Measurements from ENCODE around the gene CYP27B1. TPM values are rescaled to one million over a fixed set of nuclear protein-coding genes. Genes with fewer than 3 reads are reported as not detected.

The CYP27B1 gene
- total and polyA plus RNA-seq, 9 of the 15 experiments (the other 6 are each of a cell fraction or from before 2014, with no cell fraction given) = 0.18 to 4.2 (median 1.8) TPM

DNA sequence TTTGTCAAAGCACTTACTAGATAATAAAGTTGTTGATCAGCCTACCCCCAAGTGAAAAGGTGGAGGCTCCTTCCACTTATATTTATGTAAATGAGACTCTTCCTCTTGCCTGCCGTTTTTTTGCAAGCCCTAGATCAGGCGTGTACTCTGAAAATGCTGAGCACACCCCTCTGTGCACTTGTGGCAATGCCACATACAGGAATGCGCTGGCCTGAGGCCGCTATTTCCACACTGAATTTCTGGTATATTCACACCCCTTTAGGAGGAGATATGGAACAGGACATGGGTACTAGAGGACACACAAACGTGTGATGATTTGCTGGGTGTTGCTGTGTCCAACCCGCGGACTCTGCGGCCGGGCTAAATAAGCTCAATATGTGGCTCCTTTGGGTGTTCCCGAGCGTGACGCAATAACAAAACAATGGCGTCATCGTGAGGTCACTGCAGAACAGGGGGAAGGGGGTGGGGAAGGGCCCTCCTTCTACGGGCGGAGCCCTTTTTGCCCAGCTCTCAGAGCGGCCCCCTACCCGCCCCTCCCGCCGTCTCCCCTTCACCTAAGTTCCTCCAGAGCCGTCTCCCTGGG is 22.6 kb downstream of the CYP27B1 start (continued):
- TF ChIP-seq, protein P1, sequence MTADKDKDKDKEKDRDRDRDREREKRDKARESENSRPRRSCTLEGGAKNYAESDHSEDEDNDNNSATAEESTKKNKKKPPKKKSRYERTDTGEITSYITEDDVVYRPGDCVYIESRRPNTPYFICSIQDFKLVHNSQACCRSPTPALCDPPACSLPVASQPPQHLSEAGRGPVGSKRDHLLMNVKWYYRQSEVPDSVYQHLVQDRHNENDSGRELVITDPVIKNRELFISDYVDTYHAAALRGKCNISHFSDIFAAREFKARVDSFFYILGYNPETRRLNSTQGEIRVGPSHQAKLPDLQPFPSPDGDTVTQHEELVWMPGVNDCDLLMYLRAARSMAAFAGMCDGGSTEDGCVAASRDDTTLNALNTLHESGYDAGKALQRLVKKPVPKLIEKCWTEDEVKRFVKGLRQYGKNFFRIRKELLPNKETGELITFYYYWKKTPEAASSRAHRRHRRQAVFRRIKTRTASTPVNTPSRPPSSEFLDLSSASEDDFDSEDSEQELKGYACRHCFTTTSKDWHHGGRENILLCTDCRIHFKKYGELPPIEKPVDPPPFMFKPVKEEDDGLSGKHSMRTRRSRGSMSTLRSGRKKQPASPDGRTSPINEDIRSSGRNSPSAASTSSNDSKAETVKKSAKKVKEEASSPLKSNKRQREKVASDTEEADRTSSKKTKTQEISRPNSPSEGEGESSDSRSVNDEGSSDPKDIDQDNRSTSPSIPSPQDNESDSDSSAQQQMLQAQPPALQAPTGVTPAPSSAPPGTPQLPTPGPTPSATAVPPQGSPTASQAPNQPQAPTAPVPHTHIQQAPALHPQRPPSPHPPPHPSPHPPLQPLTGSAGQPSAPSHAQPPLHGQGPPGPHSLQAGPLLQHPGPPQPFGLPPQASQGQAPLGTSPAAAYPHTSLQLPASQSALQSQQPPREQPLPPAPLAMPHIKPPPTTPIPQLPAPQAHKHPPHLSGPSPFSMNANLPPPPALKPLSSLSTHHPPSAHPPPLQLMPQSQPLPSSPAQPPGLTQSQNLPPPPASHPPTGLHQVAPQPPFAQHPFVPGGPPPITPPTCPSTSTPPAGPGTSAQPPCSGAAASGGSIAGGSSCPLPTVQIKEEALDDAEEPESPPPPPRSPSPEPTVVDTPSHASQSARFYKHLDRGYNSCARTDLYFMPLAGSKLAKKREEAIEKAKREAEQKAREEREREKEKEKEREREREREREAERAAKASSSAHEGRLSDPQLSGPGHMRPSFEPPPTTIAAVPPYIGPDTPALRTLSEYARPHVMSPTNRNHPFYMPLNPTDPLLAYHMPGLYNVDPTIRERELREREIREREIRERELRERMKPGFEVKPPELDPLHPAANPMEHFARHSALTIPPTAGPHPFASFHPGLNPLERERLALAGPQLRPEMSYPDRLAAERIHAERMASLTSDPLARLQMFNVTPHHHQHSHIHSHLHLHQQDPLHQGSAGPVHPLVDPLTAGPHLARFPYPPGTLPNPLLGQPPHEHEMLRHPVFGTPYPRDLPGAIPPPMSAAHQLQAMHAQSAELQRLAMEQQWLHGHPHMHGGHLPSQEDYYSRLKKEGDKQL (CRISPR knock-in tag; IDR thresholded peaks at IDR 0.05; ENCODE audit: borderline replicate concordance) = no peak
- no peak for TF ChIP-seq TOE1 (IDR thresholded peaks at IDR 0.05; ENCODE audit: borderline replicate concordance)
- peak; percentile 91; the same call in 1 of the 2 replicates for TF ChIP-seq TOE1 (CRISPR knock-in tag; IDR thresholded peaks at IDR 0.05; ENCODE audit: borderline replicate concordance, low read depth)
- TF ChIP-seq ZBTB17 (CRISPR knock-in tag; IDR thresholded peaks at IDR 0.05) = no peak
- TF ChIP-seq CEBPG (CRISPR knock-in tag; IDR thresholded peaks at IDR 0.05) = peak; percentile 87
- peak; percentile 98 for TF ChIP-seq CEBPG (tag; conservative IDR thresholded peaks at IDR 0.05 in 1 of 2, IDR thresholded peaks at IDR 0.05 in 1 of 2)
- TF ChIP-seq TAF1 (IDR thresholded peaks at IDR 0.05; ENCODE audit: control insufficient read depth, extremely low read depth, insufficient read depth, low read length, severe bottlenecking) = peak; percentile 2
- 0 out of 4 replicates have a peak, but pooled peaks of 1 of the 2 experiments have one; percentile 24 for TF ChIP-seq ZNF318 (IDR thresholded peaks at IDR 0.05; ENCODE audit: borderline replicate concordance in 1 of 2, low read depth in 1 of 2)
- TF ChIP-seq CEBPB (tag; IDR thresholded peaks at IDR 0.05) = peak; percentile 98
- peak; percentile 99 for TF ChIP-seq MTA3 (IDR thresholded peaks at IDR 0.05; ENCODE audit: borderline replicate concordance)
- peak; percentile 96 for TF ChIP-seq ZBTB12 (CRISPR knock-in tag; IDR thresholded peaks at IDR 0.05)
